A673 (cell line): ENCODE data around the gene PCNT. TPM values are rescaled to one million over a fixed set of nuclear protein-coding genes. Genes with fewer than 3 reads are reported as not detected.

Source experiments
- BruUV-seq: library from RNA; stranded (reverse); fragments of 400-500 nt; replicated peaks from 2 replicates; lab custom pipeline; 2021; lab: Mats Ljungman, UMichigan
- CTCF ChIA-PET: fragments of 300-600 bp; sonication (Branson Sonifier 250); formaldehyde crosslinking; loops from one replicate; lab custom pipeline; 2022; ENCODE audit warnings: antibody characterized with exemption; lab: Charles Lee
- POLR2A ChIA-PET: fragments of 300-600 bp; sonication (Branson Sonifier 250); formaldehyde crosslinking; loops from one replicate; lab custom pipeline; 2022; ENCODE audit warnings: antibody characterized with exemption; ENCODE audit not compliant: low non-redundant PET; lab: Charles Lee
- DNase-seq: peaks from one replicate; pipeline ENCODE4 v3.0.0-alpha.2; 2015; ENCODE audit warnings: low spot score
- H3K27ac ChIP-seq: fragments of 200-600 bp; sonication (generic); 2 replicates; pipeline ENCODE4 v1.5.1; 2016; ENCODE audit warnings: mixed run types, low read depth, mild to moderate bottlenecking, mixed read lengths, antibody characterized with exemption, low read length; ENCODE audit not compliant: poor library complexity, severe bottlenecking
- H3K27me3 ChIP-seq: fragments of 200-600 bp; sonication (generic); replicated peaks from 2 replicates; pipeline ENCODE4 v1.6.1; 2017; ENCODE audit warnings: mixed run types, low read depth, mild to moderate bottlenecking, mixed read lengths, antibody characterized with exemption, low read length; ENCODE audit not compliant: insufficient read depth, poor library complexity
- H3K36me3 ChIP-seq: fragments of 200-600 bp; sonication (generic); 2 replicates; pipeline ENCODE4 v1.6.1; 2016; ENCODE audit warnings: mixed run types, mild to moderate bottlenecking, mixed read lengths, antibody characterized with exemption, low read length; ENCODE audit not compliant: insufficient read depth, poor library complexity, severe bottlenecking
- H3K4me1 ChIP-seq: fragments of 200-600 bp; sonication (generic); 2 replicates; pipeline ENCODE4 v1.6.1; 2017; ENCODE audit warnings: mixed run types, mild to moderate bottlenecking, mixed read lengths, antibody characterized with exemption, low read length; ENCODE audit not compliant: insufficient read depth, poor library complexity, severe bottlenecking
- H3K4me3 ChIP-seq: fragments of 200-600 bp; sonication (generic); 2 replicates; pipeline ENCODE4 v1.5.1; 2016; ENCODE audit warnings: low read depth, mixed run types, mild to moderate bottlenecking, mixed read lengths, low read length; ENCODE audit not compliant: poor library complexity, severe bottlenecking
- H3K9me3 ChIP-seq: fragments of 200-600 bp; sonication (generic); 2 replicates; pipeline ENCODE4 v1.6.1; 2016; ENCODE audit warnings: mixed run types, low read depth, mild to moderate bottlenecking, mixed read lengths, antibody characterized with exemption, low read length; ENCODE audit not compliant: poor library complexity, severe bottlenecking
- EZH2 ChIP-seq: fragments of 200-600 bp; sonication (generic); IDR thresholded peaks from 2 replicates; pipeline ENCODE4 v1.6.1; 2017; ENCODE audit warnings: borderline replicate concordance, low read depth, mild to moderate bottlenecking, mixed read lengths, antibody characterized with exemption, low read length; ENCODE audit not compliant: poor library complexity, severe bottlenecking
- intact Hi-C: fragments of 100-400 bp; cut with micrococcal nuclease; formaldehyde crosslinking; loops from one replicate; pipeline ENCODE4 v1.10.0; 2022; ENCODE audit not compliant: unreplicated experiment
- total RNA-seq: library from RNA; stranded (reverse); gene quantifications from 2 replicates; pipeline ENCODE4 v1.2.3, GENCODE V29; 2021
- TF ChIP-seq, protein P1 (sequence below): fragments of 300-800, 200-600 bp; sonication (generic); conservative IDR thresholded peaks from 2 replicates; pipeline ENCODE4 v1.5.1; 2017; ENCODE audit warnings: low read depth, mild to moderate bottlenecking, antibody characterized with exemption, low read length, moderate library complexity, mixed read lengths

The PCNT gene
- total RNA-seq, 1 experiment from 2014 or later = 66.4 TPM

DNA sequence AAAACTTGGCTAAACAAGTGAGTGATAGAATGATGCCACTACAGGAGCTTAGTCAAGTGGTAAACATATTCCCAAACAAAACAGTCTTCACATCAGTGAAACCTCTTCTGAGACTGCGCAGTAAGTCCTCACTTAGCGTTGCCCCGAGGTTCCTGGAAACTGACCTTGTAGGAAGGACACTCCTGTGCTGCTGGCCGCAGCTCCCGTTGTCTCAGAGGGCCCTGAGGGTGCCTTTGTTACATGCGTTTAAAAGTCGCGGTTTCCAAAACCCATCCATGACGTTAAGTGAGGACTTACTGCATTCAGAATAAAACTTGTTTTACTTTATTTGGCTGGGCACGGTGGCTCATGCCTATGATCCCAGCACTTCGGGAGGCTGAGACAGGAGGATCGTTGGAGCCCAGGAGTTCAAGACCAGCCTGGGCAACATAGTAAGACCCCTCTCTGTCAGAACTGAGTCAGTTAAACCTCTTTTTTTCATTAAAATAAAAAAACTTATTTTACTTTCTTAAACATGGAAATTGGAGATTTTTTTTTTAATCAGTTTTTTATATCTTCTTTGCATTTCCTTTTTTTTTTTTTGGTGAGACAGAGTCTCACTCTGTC, 98.8 kb downstream of the PCNT start:
- no peak overlapping the region for H3K4me3 ChIP-seq
- H3K9me3 ChIP-seq = no peaks in the 10 kb centered on the region
- no peak overlapping the region for H3K27ac ChIP-seq
- no peaks in the 10 kb centered on the region for H3K27me3 ChIP-seq
- TF ChIP-seq, protein P1, sequence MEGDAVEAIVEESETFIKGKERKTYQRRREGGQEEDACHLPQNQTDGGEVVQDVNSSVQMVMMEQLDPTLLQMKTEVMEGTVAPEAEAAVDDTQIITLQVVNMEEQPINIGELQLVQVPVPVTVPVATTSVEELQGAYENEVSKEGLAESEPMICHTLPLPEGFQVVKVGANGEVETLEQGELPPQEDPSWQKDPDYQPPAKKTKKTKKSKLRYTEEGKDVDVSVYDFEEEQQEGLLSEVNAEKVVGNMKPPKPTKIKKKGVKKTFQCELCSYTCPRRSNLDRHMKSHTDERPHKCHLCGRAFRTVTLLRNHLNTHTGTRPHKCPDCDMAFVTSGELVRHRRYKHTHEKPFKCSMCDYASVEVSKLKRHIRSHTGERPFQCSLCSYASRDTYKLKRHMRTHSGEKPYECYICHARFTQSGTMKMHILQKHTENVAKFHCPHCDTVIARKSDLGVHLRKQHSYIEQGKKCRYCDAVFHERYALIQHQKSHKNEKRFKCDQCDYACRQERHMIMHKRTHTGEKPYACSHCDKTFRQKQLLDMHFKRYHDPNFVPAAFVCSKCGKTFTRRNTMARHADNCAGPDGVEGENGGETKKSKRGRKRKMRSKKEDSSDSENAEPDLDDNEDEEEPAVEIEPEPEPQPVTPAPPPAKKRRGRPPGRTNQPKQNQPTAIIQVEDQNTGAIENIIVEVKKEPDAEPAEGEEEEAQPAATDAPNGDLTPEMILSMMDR = no peak
- TF ChIP-seq EZH2 = no peak
- POLR2A ChIA-PET = no interaction called here
- H3K4me1 ChIP-seq = no peaks in the 10 kb centered on the region
- no TSS peak for BruUV-seq
- intact Hi-C loops = no loop called here
- H3K36me3 ChIP-seq = peaks cover 17% of the 10 kb centered on the region
- CTCF ChIA-PET = no interaction called here
- DNase-seq = no peak

DNA sequence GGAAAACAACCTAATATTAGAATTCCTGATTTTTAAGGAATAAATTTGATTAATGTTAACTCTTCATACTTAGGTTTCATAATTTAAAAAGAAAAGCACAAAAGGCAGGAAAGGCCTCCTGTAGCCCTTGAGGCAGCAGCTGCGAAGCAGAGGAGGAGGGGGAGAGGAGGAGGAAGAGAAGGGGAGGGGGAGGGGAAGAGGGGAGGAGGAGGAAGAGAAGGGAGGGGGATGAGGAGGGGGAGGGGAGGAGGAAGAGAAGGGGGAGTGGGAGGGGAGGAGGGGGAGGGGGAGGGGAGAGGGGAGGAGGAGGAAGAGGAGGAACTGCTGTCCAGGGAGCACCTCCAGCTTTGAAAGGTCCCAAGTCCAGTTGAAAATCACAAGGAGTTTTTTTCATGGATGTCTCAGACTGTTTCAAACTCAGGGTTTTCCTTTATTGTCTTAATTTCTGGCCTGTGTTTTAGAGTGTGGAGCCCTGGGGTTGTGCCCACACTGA, 99.6 kb downstream of the PCNT start:
- TF ChIP-seq, protein P1 = no peak
- no peak for TF ChIP-seq EZH2
- H3K4me3 ChIP-seq = no peak overlapping the region
- no peak for DNase-seq
- no peaks in the 10 kb centered on the region for H3K9me3 ChIP-seq
- H3K27me3 ChIP-seq = no peaks in the 10 kb centered on the region
- no peak overlapping the region for H3K27ac ChIP-seq
- no peaks in the 10 kb centered on the region for H3K4me1 ChIP-seq
- POLR2A ChIA-PET = no interaction called here
- BruUV-seq = no TSS peak
- intact Hi-C loops = no loop called here
- peaks cover 14% of the 10 kb centered on the region for H3K36me3 ChIP-seq
- CTCF ChIA-PET = no interaction called here

DNA sequence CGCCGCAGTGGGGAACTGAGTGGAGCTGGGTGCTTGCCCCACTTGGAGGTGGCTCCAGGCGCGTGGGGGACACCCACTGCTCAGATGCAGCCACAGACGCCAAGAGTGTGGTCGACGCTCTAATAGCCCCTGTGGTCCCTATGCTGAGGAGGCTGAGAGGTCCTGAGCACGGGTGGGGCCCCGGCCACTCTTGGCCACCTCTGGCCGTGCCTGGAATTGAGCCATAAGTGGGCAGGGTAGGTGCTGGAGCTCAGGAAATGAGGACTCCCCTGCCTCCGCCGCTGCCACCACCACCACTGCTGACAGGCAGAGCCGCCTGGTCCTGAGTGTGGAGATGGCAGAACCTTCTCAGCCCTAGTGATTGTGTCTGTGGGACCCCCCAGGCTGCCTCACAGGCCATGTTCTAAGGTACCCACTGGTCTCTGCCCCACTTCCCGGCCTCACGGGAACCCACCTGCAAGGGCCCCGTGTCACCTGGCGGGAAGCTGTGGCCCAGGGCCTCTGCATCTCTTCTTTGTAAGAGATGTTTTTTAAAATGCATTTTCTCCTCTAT, 100.2 kb downstream of the PCNT start:
- BruUV-seq = no TSS peak
- Histone ChIP-seq H3K9me3 (no peaks in the 10 kb centered on the region), H3K4me3 (no peak overlapping the region), H3K27me3 (no peaks in the 10 kb centered on the region), H3K36me3 (peaks cover 14% of the 10 kb centered on the region), H3K27ac (no peak overlapping the region), H3K4me1 (no peaks in the 10 kb centered on the region)
- no peak for DNase-seq
- ChIA-PET CTCF (no interaction called here), POLR2A (no interaction called here)
- intact Hi-C loops = no loop called here
- TF ChIP-seq, protein P1 = no peak
- no peak for TF ChIP-seq EZH2
